HT-29 (cell line): ENCODE data around the gene TGOLN2. TPM values are rescaled to one million over a fixed set of nuclear protein-coding genes. Genes with fewer than 3 reads are reported as not detected.
A peak's percentile ranks its signal among the peaks of the same experiment; 100 is the strongest.
"Not testable (repeated sequence)": the region's sequence is repeated elsewhere in the genome, so short reads cannot be mapped to it uniquely, and the experiment has no call there.

Experiments
- DNase-seq: peaks from one replicate; pipeline ENCODE4 v3.0.0-alpha.2; 2015; ENCODE audit warnings: low spot score
- total RNA-seq: library from RNA; depleted of rRNA; stranded (reverse); fragments of >200 nt; shearing (Covaris generic); gene quantifications from 2 replicates; pipeline ENCODE4 v1.2.3, GENCODE V29; 2014

The TGOLN2 gene
- total RNA-seq, 1 experiment from 2014 or later: 121 TPM

DNA sequence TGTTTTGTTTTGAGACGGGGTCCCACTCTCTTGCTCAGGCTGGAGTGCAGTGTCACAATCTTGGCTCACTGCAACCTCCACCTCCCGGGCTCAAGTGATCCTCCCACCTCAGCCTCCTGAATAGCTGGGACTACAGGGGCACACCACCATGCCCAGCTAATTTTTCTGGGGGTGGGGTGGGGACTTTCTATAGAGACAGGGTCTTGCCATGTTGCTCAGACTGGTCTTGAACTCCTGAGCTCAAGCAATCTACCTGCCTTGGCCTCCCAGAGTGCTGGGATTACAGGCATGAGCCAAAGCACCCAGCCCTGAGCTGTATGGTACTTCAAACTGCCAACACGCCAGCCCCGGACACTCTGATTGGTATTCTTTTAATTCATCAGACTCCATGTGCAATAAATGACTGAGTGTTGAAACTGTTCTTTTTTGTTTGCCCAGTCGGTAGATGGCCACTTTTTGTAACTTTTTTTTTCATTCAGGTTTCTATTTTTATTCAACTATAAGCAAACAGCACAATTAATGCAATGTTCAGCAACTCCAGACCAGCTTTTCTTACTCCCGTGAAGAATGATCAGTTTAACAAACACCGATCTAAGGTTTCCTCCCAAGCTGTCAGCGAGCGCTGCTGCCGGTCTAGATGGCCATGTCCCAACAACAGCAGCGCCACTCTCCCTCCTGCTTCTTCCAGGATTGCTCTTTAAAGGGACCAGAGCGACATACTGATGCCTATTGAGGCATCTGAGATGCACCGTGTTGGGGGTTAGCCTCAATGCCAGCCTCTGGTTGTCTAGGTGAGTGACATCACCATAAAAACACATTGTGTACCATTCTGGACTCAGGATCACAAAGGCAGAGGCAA lies 12.5 kb upstream of the TGOLN2 start:
- no peak for DNase-seq

DNA sequence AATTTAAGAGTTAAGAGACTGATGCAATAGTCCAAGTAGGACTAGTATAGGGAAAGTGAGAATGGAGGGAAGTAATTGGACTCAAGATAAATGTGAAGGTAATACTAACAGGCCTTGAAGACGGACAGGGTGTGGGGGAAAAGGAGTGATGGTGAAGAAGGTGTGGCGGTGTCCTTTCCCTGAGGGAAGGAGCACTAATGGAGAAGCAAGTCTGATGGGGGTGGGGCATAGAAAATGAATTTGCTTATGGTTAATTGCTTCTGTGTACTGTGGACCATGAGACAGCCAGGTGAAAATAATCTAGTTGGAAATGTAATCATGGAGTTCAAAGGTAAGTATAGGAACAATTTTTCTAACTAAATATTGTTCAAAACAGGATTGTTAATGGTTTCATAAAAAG lies 7.1 kb upstream of the TGOLN2 start:
- no peak for DNase-seq

DNA sequence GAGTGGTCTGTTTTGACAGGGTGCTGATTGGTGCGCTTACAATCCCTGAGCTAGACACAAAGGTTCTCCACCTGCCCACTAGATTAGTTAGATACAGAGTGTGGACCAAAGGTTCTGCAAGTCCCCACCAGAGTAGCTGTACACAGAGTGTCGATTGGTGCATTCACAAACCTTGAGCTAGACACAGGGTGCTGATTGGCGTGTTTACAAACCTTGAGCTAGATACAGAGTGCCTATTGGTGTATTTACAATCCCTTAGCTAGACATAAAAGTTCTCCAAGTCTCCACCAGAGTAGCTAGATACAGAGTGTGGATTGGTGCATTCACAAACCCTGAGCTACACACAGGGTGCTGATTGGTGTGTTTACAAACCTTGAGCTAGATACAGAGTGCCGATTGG lies 6.1 kb upstream of the TGOLN2 start:
- not testable (repeated sequence) for DNase-seq

- DNase-seq: no peak
Measured at GRCh38 chr2:85330839-85331636, 3.2 kb upstream of the TGOLN2 start.

DNA sequence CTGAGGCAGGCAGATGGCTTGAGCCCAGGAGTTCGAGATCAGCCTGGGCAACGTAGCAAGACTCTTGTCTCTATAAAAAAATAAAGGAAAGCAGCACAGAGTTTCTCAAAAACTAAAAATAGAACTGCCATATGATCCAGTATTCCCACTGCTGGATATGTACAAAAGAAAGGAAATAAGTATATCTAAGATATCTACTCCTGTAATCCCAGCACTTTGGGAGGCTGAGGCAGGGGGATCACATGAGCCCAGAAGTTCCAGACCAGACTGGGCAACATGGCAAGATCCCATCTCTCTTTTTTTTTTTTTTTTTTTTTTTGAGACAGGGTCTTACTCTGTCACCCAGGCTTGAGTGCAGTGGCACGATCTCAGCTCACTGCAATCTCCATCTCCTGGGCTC lies 1.9 kb upstream of the TGOLN2 start:
- not testable (repeated sequence) for DNase-seq

GRCh38 chr2:85329181-85329651 lies 1.4 kb upstream of the TGOLN2 start:
- no peak for DNase-seq

DNA sequence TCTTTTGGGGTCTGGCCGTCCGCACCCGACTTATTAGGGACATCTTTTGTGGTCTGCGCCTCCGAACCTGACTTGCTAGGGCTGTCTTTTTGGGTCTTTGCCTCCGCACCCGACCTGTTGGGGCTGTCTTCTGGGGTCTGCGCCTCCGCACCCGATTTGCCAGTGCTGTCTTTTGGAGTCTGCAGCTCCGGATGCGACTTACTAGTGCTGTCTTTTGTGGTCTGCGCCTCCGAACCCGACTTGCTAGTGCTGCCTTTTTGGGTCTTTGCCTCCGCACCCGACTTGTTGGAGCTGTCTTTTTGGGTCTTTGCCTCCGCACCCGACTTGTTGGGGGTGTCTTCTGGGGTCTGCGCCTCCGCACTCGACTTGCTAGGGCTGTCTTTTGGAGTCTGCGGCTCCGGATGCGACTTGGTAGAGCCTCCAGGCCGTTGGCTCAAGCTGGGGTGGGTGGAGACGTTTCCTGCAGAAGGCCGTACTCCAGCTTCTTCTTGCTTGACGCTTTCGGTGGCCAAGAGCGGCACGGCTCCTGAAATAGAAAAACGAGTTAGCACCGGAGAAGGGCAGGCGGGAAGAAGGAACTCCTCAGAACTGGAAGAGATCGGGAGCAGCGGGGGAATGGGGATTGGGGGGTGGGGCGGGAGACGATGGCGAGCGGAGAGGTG lies 498 bp downstream of the TGOLN2 start:
- DNase-seq: peak; percentile 50

- DNase-seq: peak; percentile 34
Measured at GRCh38 chr2:85326406-85327159, 1.2 kb downstream of the TGOLN2 start.

DNA sequence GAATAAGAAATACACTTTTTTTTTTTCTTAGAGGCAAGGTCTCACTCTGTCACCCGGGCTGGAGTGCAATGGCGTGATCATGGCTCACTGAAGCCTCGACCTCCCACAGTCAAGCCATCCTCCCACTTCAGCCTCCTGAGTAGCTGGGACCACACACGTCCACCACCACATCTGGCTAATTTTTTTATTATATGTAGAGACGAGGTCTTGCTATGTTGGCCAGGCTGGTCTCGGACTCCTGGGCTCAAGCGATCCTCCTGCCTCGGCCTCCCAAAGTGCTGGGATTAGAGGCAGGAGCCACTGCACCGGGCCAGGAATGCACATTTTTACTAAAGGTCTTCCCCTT lies 2.4 kb downstream of the TGOLN2 start:
- DNase-seq: no peak

DNA sequence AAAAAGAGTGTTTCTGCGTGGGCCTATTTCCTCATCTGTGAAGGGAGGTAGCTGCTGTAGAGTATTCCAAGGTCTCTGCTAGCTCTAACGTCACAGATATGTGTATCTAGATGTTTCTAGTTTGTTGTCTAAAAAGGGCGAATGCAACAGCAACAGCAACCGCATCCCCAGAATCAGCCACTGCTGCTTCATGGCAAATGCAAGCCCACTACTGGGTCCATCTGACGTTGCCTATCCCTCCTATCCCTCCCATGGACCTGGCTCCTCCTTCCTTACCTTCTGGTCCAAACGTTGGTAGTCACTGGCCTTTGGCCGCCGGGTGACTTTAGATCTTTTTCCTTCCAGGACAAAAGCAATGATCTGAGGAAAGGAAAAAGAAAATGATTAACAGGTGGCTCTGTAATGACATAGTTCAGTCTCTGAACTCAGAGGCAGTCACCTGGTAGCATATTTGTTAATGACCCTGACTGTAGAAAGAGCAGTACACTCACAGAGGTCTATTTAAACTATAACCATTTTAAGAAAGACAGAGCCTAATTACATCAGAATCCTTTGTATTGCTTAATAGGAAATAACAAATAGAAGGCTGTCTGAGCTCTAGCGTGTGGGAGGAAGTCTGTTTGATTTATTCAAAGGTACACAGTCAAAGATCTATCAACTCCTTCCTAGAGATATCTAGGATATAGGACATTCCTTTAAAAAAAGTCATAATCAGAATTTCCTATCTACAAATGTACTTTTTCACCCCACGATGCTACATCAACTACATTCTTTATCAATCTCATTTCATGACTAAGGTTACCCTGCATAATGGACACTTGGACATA lies 2.9 kb downstream of the TGOLN2 start:
- DNase-seq: peak; percentile 64

DNA sequence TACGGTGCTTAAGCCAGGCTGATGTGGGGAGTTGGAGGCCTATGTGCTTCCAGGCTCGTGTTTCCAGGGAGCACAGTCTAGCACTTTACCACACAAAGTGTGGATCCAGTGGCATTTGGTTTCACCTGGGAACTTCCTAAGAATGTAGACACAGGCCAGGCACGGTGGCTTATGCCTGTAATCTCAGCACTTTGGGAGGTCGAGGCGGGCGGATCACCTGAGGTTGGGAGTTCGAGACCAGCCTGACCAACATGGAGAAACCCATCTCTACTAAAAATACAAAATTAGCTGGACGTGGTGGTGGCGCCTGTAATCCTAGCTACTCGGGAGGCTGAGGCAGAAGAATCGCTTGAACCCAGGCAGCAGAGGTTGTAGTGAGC lies 3.8 kb downstream of the TGOLN2 start:
- not testable (repeated sequence) for DNase-seq

DNA sequence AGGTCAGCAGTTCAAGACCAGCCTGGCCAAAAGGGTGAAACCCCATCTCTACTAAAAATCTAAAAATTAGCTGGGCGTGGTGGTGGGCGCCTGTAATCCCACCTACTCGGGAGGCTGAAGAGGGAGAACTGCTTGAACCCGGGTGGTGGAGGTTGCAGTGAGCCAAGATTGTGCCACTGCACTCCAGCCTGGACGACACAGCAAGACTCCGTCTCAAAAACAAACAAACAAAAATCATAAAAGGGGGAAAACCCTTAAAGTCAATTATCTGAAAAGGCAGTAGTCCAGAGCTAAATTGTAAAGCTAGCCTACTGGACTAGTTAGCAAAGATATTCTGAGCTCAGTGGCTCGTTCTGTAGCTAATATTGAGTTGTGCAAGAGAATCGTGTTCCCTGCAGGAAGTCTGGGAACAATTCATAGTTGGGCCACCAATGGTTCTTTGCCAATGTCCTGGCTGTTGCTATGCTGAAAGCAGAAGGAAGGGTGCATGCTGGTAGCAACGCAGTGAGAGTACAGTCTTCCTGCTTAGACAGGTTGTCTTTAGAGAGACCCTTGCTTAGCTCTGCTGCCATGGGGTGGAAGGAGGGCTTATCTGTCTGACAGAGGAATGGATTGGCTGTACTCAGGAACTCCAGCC lies 4.3 kb downstream of the TGOLN2 start:
- DNase-seq: no peak

DNA sequence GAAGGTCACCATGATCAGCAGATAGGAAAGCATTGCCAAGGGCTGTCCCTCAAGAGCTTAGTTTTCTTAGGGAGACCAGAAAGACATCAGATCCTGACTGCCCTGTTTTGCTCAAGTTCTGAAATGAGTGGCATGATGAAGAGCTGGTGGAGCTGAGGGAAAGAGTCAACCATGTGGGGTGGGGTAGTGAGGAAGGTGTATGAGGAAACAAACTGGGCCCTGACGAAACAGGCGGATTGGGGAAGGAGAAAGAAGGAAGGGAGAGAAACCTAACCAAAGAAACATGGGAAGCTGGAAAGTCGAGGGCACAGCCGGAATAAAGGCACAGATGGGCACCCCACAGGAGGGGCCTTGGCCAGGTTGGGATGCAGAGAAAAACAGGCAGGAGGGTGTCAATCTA lies 8.0 kb downstream of the TGOLN2 start:
- DNase-seq: no peak

DNA sequence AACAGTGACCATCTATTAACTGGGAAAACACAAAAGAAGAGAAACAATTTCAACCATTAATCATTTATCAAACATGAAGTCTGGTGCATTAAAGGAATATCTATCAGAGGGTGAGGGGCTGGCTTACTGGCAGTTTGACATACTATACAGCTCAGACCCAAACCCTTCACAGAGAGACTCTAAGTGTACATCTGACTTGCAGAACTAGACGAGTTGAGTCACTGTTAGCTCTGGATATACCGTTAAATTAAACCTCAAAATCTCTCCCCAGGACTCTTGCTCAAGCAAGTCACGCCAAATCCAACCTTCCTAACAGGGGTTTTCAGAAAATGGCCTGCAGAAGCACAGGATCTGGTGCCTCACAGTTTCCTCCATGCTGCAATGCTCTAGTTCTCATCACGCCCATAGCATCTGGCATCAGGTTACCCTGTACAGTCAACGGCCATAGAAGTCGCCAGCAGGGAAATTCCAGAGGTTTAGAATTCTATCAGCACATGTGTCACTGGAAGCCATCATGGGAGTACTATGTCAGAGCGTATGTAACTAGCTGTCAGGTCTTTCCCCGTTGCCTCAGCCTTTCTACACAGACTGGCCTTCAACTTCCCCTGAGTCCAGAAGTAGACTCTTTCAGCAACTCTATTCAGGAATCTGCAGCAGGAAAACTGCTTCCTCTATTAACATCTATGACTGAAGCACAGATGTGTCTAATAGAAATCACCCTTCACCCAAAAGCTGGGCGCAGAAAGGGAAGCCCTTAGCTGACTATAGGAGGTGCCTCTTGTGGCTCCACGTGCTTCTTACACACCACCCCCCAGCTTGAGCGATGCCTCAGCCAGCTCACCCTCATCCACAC lies 9.3 kb downstream of the TGOLN2 start:
- DNase-seq: no peak

DNA sequence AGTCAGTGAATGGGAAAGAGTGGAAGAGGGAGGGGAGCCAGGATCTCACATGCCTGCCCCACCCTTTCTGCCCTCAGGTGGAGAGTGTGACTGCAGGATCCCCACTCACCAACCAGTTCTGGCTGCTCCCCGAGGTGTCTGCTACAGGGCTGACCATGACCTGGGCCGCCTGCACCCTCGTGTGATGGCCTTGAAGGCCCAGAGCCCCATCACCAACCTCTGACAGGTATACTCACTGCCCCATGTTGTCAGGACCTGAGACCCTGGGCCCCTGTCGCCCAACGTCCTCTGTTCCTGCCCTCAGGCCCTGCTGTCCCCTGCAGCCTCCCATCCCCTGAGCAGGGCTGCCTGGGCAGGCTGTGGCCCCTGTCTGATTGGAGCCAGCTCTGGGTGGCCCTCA lies 11.9 kb downstream of the TGOLN2 start:
- not testable (repeated sequence) for DNase-seq

GRCh38 chr2:85314884-85315242 lies 12.9 kb downstream of the TGOLN2 start:
- DNase-seq: no peak

GRCh38 chr2:85312404-85312803 lies 15.4 kb downstream of the TGOLN2 start:
- no peak for DNase-seq

GRCh38 chr2:85310330-85310729 lies 17.5 kb downstream of the TGOLN2 start:
- DNase-seq: no peak

- no peak for DNase-seq
Measured at GRCh38 chr2:85309699-85310321, 18.0 kb downstream of the TGOLN2 start.
